HK-2 (cell line): ENCODE data around the gene RAD23A.
"Not testable (repeated sequence)": the region's sequence is repeated elsewhere in the genome, so short reads cannot be mapped to it uniquely, and the experiment has no call there.

Experiments used
- DNase-seq: peaks from one replicate; pipeline ENCODE4 v3.0.0-alpha.2; 2018; ENCODE audit not compliant: unreplicated experiment

The RAD23A gene

GRCh38 chr19:12937927-12938778 lies 7.5 kb upstream of the RAD23A start, which contains the start of gene CALR:
CALR (plus strand) TSS chr19:12938609; CDS start chr19:12938680, 71 bp downstream.
- DNase-seq = peak; percentile 100

GRCh38 chr19:12938779-12939601 lies 6.7 kb upstream of the RAD23A start:
- DNase-seq = no peak

GRCh38 chr19:12939975-12940423 lies 5.7 kb upstream of the RAD23A start:
- DNase-seq = no peak

GRCh38 chr19:12940897-12941296 lies 4.8 kb upstream of the RAD23A start:
- DNase-seq = no peak

- DNase-seq = no peak
These were observed 2.1 kb upstream of the RAD23A start for GRCh38 chr19:12943437-12944044.

GRCh38 chr19:12944104-12944674 lies 1.5 kb upstream of the RAD23A start:
- DNase-seq = no peak

GRCh38 chr19:12946092-12946721 lies 545 bp downstream of the RAD23A start:
- DNase-seq = peak; percentile 82

GRCh38 chr19:12946731-12947496 lies 1.3 kb downstream of the RAD23A start:
- DNase-seq = no peak

- DNase-seq = no peak
These were observed 2.3 kb downstream of the RAD23A start for GRCh38 chr19:12947702-12948611.

- DNase-seq = no peak
These were observed 3.1 kb downstream of the RAD23A start for GRCh38 chr19:12948612-12949362.

GRCh38 chr19:12949363-12950283 lies 4.0 kb downstream of the RAD23A start:
- DNase-seq = no peak

- not testable (repeated sequence) for DNase-seq
These were observed 6.4 kb downstream of the RAD23A start for GRCh38 chr19:12952050-12952449.

- DNase-seq = no peak
These were observed 7.0 kb downstream of the RAD23A start for GRCh38 chr19:12952488-12953137.

GRCh38 chr19:12953138-12953798 lies 7.6 kb downstream of the RAD23A start:
- no peak for DNase-seq

GRCh38 chr19:12953799-12954611 lies 8.3 kb downstream of the RAD23A start:
- DNase-seq = no peak

GRCh38 chr19:12954612-12954962 lies 8.9 kb downstream of the RAD23A start:
- no peak for DNase-seq
